Omental fat pad (tissue), 4 donors: ENCODE data around the gene MYO5C. TPM values are rescaled to one million over a fixed set of nuclear protein-coding genes. Genes with fewer than 3 reads are reported as not detected.

ENCODE experiments used
- ATAC-seq: fragments of 150-250 bp; one replicate; pipeline ENCODE4 v1.9.1; 2016; ENCODE audit warnings: mild to moderate bottlenecking, moderate library complexity; ENCODE audit not compliant: low FRiP score
- DNase-seq: peaks from one replicate; pipeline ENCODE4 v3.0.0-alpha.2; 2019; ENCODE audit warnings: low spot score
- CTCF ChIP-seq, 3 donors: fragments of 450-650 bp; IDR thresholded peaks; one replicate each; pipeline ENCODE4 v1.5.1; 2016 to 2017; ENCODE audit warnings: antibody characterized with exemption in 3 of 3, mild to moderate bottlenecking in 3 of 3, moderate library complexity in 2 of 3
- total RNA-seq, 4 donors: library from RNA; depleted of rRNA; stranded (reverse); fragments of >200 nt; gene quantifications; one replicate each; pipeline ENCODE4 v1.1.0, GENCODE V29; 2016

Gene MYO5C
- total RNA-seq, 4 donors from 2014 or later = 7.7 to 58.3 (median 15.5) TPM

DNA sequence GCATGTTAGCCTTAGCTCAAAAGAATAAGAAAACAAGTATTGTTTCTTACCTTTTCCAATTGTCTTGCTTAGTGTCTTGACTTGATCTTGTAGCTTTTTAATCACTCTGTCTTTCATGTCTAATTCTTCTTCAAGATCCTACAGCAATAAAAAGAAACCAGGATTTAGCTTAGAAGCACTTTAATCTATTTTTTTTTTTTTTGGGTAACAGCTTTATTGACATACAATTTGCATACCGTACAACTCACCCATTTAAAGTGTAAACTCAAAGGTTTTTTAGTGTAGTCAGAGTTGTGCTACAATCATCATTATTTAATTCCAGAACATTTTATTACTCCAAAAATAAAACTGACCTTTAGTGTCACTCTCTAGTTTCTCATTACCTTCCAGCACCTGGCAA lies 81.1 kb downstream of the MYO5C start:
- DNase-seq (no peak), ATAC-seq (no peak)
- no peak for TF ChIP-seq CTCF (IDR thresholded peaks at IDR 0.05)

DNA sequence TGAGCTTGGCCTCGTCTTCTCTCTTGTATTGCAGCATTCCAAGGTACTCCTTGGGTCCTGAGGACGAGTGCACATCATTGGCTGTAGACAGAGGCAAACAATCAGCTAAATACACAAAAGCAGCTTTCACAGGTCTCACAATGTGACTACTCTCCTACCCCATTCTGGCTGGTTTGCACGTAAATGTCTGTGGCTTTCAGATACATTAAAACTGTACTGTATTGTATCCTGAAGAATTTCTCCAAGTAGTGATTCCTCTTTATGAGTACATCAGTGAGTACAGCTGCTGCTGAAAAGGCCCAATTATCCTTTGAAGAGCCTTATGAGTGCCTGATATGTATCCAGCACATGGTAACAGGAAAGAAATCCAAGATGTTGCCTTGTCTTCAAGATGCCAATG lies 82.4 kb downstream of the MYO5C start:
- DNase-seq (no peak), ATAC-seq (no peak)
- no peak for TF ChIP-seq CTCF (IDR thresholded peaks at IDR 0.05)

DNA sequence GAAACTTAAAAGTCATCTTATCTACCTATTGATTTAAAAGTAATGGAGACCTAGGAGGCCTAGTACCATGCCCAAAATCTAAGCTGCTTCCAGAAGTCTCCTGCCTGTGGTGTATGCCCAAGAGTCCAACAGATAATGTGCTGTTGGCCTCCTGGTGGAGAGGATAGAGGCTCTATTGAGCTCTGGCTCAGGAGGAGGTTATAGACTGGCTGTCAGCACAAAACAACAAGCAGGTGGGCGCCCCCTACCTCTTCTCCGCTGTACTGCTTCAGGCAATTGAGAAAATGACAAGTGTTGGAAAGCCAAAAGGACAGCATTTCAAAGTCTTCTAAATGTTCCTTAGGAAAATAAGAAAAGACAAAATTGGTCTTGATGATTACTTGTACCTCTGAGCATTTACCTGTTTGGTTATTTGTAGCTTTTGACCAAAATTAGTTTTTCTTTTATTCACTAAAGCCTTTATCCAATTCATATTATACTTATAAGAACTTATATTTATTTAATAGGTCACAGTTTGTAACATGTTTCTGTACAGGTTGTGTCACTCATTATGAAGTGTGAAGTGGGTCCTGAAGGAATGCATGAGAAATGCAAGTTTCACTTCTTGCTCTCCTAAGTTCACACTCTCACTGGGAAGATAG lies 87.2 kb downstream of the MYO5C start:
- TF ChIP-seq CTCF (IDR thresholded peaks at IDR 0.05) = no peak
- ATAC-seq (no peak), DNase-seq (peak; percentile 32)

DNA sequence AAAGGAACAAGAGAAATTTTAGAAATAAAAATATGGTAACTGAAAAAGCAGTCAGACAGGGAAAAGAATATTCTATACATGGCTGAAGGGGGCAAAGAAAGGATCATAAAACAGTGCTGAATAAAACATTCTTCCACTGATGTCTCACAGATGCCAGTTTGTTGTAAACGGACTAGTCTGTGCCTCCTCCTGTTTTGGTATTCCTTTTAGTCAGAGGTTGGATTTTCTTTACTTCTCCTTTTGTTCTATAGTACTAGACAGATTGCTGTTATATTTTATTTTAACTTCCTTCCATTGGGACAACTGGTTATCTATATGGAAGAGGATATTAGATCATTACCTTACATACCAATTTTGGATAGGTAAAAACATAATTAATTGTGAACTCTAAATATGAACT lies 88.4 kb downstream of the MYO5C start:
- no peak for ATAC-seq
- DNase-seq = no peak

DNA sequence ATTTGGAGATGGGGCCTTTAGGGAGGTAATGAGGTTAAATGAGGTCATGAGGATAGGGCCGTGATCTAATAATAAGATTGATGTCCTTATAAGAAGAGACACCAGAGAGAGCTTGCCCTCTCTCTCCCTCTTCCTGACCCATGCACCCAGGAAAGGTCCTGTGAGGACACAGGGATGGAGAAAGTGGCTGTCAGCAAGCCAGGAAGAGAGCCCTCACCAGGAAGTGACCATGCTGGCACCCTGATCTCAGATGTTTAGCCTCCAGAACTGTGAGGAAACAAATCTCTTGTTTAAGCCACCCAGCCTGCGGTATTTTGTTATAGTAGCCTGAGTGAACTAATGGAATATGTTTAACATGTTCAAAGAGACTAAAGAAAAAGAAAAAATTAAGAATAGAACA lies 89.2 kb downstream of the MYO5C start:
- TF ChIP-seq CTCF (IDR thresholded peaks at IDR 0.05) = no peak
- ATAC-seq (no peak), DNase-seq (no peak)

More for the DNA sequence above, 88.4 kb downstream of the MYO5C start:
- no peak for TF ChIP-seq CTCF (IDR thresholded peaks at IDR 0.05)

- no peak for TF ChIP-seq CTCF (IDR thresholded peaks at IDR 0.05)
- ATAC-seq = no peak
These were observed 90.9 kb downstream of the MYO5C start for GRCh38 chr15:52204657-52205056.

GRCh38 chr15:52200831-52201365 lies 94.7 kb downstream of the MYO5C start:
- DNase-seq (no peak), ATAC-seq (no peak)
- no peak for TF ChIP-seq CTCF (IDR thresholded peaks at IDR 0.05)

More at GRCh38 chr15:52204657-52205056, 90.9 kb downstream of the MYO5C start:
- no peak for DNase-seq
